ENCODE data around the gene MEX3A. TPM values are rescaled to one million over a fixed set of nuclear protein-coding genes. Genes with fewer than 3 reads are reported as not detected.

The MEX3A gene
- polyA plus RNA-seq, 1 experiment: 11.8 TPM

DNA sequence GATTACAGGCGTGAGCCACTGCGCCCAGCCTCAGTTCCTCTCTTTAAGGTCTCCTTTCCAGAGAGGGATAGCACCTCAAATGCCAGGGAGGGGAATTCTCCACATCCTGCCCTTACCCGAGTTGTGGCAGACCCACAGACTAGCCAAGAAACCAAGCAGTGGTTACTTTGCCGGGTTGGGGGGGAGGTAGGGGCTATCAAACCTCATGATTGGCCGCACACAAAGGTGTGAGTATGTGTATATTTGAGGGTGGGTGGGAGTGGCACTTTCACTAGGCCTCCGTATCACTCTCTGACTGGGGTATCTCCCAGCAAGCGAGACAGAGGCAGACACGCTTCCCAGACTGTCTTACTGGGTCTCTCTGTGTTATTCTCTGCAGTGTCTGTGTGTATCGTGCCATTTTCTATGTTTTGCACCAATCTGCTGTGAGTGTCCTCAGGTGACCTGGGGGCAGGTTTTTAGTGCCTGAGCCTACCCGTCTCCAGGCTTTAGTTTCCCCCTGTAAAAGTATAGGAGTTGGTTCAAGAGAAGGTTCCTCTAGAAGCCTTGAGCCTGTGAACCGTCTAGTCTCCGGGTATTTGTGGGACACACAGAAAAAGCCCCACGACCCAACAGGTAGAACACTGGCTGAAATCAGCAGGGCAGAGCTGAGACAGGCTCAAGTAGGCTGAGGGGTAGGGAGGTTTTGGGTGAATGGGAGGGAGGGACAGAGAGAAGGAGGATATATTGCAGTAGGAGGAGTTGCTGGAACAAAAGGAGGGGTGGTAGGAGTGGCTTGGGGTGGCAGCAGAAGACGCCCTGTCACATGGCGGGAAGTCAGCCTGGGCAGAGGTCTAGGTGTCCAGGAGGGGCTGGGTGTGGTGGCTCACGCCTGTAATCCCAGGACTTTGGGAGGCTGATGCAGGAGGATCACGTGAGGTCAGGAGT is 42.6 kb upstream of the MEX3A start:
- Histone ChIP-seq H3K9me3 (ENCODE audit: control insufficient read depth, insufficient read depth, low read length) (no peaks in the 10 kb centered on the region), H3K27ac (ENCODE audit: low read depth, low read length) (peak overlapping the region; percentile 99), H3K27me3 (ENCODE audit: control insufficient read depth, insufficient read depth, low read length) (no peaks in the 10 kb centered on the region), H3K4me3 (ENCODE audit: low read depth, low read length) (no peak overlapping the region)
- DNase-seq (ENCODE audit: low read depth, low spot score): no peak
- TF ChIP-seq, protein P1, sequence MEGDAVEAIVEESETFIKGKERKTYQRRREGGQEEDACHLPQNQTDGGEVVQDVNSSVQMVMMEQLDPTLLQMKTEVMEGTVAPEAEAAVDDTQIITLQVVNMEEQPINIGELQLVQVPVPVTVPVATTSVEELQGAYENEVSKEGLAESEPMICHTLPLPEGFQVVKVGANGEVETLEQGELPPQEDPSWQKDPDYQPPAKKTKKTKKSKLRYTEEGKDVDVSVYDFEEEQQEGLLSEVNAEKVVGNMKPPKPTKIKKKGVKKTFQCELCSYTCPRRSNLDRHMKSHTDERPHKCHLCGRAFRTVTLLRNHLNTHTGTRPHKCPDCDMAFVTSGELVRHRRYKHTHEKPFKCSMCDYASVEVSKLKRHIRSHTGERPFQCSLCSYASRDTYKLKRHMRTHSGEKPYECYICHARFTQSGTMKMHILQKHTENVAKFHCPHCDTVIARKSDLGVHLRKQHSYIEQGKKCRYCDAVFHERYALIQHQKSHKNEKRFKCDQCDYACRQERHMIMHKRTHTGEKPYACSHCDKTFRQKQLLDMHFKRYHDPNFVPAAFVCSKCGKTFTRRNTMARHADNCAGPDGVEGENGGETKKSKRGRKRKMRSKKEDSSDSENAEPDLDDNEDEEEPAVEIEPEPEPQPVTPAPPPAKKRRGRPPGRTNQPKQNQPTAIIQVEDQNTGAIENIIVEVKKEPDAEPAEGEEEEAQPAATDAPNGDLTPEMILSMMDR (IDR thresholded peaks at IDR 0.05; ENCODE audit: low read depth, low read length): no peak
- CTCF ChIA-PET: interaction anchor here (32.7 kb wide), 1 partner anchor 27 kb away, joined by 682 read pairs; no protein-coding TSS in a partner anchor
- POLR2A ChIA-PET: interaction anchor here (5.8 kb wide), 1 partner anchor 11 kb away, joined by 125 read pairs; the partner anchor contains the start of gene LMNA

DNA sequence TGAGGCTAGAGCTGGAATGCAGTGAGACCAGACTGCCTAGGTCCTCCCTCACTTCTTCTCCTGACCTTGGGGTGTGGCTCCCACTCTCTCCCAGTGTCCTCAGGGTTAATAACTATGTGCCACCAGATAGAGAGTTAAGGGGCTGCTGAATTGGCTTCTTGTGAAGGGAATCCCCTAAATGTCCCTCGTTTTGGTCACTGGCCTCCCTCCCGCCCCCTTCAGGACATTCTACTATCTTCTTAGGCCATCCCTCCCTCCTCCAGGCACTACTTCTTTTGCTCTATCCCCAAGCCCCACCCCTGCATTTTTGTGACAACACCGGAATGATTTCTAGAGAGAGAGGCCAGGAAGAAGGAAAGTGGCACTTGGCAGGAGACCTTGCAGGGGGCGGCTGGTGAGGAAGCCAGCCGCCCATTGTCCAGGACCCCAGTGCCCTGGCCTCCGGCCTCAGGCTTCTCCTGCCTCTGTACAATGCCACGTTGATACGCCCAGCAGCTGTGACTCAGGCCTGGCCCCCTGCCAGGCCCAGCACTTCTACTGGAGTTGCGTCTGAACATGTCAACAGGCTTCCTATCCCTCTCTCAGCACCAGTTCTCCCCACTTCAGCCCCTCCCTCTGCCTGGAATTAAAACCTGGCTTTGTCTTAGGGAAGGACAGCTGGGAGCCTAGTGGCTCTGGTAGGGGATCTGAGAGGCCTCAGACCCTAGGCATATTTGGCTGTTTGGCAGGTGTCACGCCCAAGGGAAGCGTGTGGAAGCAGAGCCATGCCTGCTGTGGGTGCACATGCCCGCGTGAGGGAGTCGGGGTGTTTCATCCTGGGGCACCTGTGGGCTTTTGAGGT is 41.3 kb upstream of the MEX3A start:
- no peaks in the 10 kb centered on the region for H3K9me3 ChIP-seq (ENCODE audit: control insufficient read depth, insufficient read depth, low read length)
- POLR2A ChIA-PET: interaction anchor here (0.6 to 2.4 kb wide), 7 partner anchors 9 to 89 kb away, joined by 4 to 25 read pairs (median 5); partner anchors contain the start of genes LMNA and PMF1
- peak overlapping the region; percentile 52 for H3K4me3 ChIP-seq (ENCODE audit: low read depth, low read length)
- H3K27me3 ChIP-seq (ENCODE audit: control insufficient read depth, insufficient read depth, low read length): no peaks in the 10 kb centered on the region
- CTCF ChIA-PET: interaction anchor here (1.2 to 32.7 kb wide), 4 partner anchors 10 to 57 kb away, joined by 3 to 682 read pairs (median 4); no protein-coding TSS in a partner anchor
- DNase-seq (ENCODE audit: low read depth, low spot score): peak; percentile 95
- TF ChIP-seq, protein P1 (IDR thresholded peaks at IDR 0.05; ENCODE audit: low read depth, low read length): peak; percentile 43
- peak overlapping the region; percentile 99 for H3K27ac ChIP-seq (ENCODE audit: low read depth, low read length)

DNA sequence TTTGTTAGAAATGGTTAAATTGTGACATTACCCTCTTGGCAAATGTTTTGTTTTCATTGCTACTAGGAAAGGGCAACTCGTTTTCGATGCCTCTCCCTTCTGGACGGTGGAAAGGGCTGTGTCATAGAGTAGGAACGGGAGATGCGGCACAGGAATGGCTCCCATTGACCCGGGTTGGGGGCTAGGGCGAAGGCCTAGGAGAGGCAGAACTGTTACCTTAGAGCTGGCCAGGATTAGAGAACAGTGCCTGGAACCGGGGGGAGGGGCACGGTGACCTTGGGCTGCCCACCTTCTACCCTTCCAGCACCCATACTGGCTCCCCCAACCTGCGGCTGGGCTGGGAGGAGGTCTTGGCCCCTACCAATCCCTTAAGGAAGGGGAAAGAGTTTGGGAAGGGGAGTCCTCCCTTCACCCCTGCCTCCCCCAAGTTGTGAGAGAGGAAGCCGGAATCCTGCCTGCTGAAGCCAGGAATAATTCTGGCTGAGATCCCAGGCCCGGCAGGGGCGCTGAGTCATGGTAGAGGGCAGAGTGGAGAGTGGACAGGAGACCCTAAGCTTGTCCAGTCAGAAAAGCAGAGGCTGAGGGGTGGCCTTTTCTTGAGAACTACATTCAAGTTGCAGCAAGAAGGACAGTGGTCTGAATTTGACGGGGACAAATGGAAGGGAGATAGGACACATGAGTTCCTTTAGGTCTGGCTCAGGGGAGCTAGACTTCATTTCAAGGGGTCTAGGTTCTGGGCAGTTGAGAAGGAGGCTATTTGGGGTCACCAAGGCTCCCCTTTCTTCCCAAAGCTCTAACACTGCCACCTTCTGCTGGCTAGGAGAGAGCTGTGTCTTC is 40.5 kb upstream of the MEX3A start:
- Histone ChIP-seq H3K9me3 (ENCODE audit: control insufficient read depth, insufficient read depth, low read length) (no peaks in the 10 kb centered on the region), H3K27me3 (ENCODE audit: control insufficient read depth, insufficient read depth, low read length) (no peaks in the 10 kb centered on the region), H3K4me3 (ENCODE audit: low read depth, low read length) (peak overlapping the region; percentile 52), H3K27ac (ENCODE audit: low read depth, low read length) (peak overlapping the region; percentile 99)
- ChIA-PET POLR2A (interaction anchor here (0.8 to 2.4 kb wide), 7 partner anchors 8 to 90 kb away, joined by 3 to 25 read pairs (median 5); partner anchors contain the start of genes LMNA, MEX3A and PMF1), CTCF (interaction anchor here (1.2 to 32.7 kb wide), 5 partner anchors 9 to 102 kb away, joined by 3 to 682 read pairs (median 4); no protein-coding TSS in a partner anchor)
- TF ChIP-seq, protein P1 (IDR thresholded peaks at IDR 0.05; ENCODE audit: low read depth, low read length): no peak
- DNase-seq (ENCODE audit: low read depth, low spot score): no peak

DNA sequence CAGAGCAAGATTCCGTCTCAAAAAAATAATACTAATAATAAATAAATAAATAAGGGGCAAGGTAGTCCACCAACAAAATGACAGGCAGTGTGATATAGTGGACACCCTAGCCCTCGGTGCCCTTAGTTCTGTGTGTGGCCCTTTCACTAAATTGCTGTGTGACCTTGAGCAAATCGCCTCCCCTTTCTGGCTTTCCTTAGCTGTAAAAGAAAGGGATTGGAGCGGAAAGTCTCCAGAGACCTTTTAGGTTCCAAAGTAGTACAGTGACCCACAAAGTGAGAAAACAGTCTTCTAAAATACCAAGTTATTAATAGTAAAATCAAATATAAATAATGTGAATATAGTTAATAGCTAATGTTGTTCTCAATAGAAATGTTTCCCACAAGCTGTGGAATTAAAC is 39.8 kb upstream of the MEX3A start:
- no peak for DNase-seq (ENCODE audit: low read depth, low spot score)
- no peaks in the 10 kb centered on the region for H3K9me3 ChIP-seq (ENCODE audit: control insufficient read depth, insufficient read depth, low read length)
- ChIA-PET CTCF (interaction anchor here (1.2 to 32.7 kb wide), 5 partner anchors 8 to 103 kb away, joined by 3 to 682 read pairs (median 4); no protein-coding TSS in a partner anchor), POLR2A (interaction anchor here (1.4 to 2.4 kb wide), 2 partner anchors 7 to 21 kb away, joined by 4 to 25 read pairs; partner anchors contain the start of gene LMNA)
- no peaks in the 10 kb centered on the region for H3K27me3 ChIP-seq (ENCODE audit: control insufficient read depth, insufficient read depth, low read length)
- H3K4me3 ChIP-seq (ENCODE audit: low read depth, low read length): peak overlapping the region; percentile 52
- H3K27ac ChIP-seq (ENCODE audit: low read depth, low read length): peak overlapping the region; percentile 70
- TF ChIP-seq, protein P1 (IDR thresholded peaks at IDR 0.05; ENCODE audit: low read depth, low read length): no peak

All from AG04450 (cell line).